Measurements from ENCODE around the gene SLC16A5.
A peak's percentile ranks its signal among the peaks of the same experiment; 100 is the strongest.
"Not testable (repeated sequence)": the region's sequence is repeated elsewhere in the genome, so short reads cannot be mapped to it uniquely, and the experiment has no call there.

SLC16A5 gene

DNA sequence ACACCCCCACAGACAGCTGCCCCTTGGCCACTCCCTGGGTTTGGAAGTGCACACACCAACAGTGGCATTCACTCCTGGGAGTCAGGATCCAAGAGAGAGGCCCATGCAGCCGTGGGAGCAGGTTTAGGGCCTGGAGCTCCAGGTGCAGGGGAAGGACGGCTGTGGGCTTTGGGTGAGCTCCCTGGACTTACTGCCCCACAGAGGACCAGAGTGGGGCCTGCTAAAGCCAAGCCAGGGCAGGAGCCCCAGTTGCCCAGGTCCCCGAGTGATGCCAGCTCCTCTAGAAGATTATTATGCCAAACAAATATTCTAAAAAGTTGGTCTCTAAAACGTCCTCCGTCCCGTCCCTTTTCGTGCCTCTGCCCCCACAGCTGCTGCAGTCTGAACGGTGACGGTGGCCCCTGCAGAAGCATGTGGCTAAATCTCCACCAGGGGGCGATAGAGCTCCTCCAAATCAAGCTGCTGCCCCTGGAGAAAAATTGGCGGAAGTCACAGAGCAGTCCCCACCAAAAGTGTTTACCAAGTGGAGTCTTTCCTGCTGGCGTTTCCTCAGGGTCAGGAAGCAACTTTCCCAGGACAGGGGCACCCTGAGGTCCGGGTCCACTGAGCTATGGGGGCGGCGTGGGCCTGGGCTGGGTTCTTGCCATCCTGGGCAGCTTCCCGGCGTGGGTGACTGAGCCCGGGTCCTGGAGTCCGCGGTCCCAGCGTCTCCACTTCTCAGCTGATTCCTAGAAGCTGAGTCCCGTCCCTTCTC, 26.2 kb downstream of the SLC16A5 start:
- peak; percentile 54 for DNase-seq

- no peak for DNase-seq
Observed at GRCh38 chr17:75114552-75115314, 27.0 kb downstream of the SLC16A5 start.

- DNase-seq, result no peak
Observed at GRCh38 chr17:75115555-75115954, 27.8 kb downstream of the SLC16A5 start.

DNA sequence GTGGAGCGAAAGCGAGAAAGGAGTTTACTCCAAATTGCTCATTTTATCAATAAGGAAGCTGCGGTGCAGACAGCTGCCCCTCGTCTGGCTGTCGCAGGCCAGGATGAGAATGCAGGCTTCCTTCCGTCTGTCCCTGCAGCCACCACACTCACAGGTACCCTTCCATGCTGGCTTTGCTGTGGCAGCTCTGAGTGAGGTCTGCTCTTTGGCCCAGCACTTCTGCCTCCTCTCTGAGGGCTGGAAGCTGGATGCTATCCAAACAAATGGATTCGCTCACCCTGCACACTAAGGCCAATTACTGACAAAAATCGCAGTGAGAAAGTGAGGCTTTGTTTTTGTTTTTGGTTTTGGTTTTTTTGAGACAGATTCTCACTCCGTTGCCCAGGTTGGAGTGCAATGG, 29.0 kb downstream of the SLC16A5 start:
- DNase-seq, result no peak

GRCh38 chr17:75118307-75118706, 30.6 kb downstream of the SLC16A5 start:
- no peak for DNase-seq

DNA sequence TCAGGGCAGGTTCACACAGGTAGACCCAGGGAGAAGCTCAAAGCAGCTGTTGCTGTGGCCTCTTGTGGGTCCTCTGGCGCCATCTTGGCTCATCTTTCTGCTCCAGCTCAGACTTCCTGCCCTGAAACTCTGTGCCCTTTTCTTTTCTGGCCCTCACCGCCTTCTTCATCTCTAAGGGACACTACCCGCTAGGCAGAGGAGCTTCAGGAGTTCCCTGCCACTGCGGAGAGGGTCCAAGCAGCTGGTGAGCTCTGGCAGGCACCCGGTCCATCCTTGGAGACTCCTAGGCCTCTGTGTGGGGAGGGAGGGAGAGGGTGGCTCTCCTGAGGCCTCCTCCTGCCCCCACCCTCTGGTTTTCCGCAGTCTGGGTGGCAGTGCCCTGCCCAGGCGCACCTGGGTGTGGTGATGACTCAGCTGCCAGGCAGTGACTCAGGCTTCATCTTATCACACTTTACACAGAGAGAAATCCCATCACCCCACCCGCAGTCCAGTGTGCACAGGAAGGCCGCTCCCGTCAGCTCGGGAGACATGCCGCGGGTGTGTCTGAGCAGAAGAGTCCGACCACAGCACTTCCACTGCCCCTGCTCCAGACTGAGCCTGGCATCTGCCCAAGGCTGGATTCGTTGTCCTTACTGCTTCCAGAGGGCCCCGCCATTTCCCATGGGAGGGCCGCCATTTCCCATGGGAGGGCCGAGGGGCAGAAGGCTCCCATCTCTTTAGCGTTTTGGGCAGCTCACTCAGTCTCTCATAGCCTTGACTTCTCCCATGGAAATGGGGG, 36.5 kb downstream of the SLC16A5 start:
- peak; percentile 40 for DNase-seq

DNA sequence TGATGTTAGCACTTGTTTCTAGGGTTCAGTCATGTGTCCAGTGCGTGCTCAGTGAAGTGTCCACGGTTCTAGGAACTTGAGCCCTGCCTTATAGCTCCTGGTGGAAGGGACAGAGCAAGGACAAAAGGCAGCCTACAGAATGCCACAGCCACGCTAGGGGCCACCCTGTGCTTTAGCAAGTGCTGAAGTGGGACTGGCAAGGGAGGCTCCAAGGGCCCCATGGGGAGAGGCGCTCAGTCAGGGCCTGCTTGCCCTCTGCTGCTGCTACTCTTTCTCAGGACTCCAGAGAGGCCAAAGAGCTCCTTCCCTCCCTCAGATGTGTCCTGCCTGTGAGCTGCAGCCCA, 37.0 kb downstream of the SLC16A5 start:
- DNase-seq, result no peak

DNA sequence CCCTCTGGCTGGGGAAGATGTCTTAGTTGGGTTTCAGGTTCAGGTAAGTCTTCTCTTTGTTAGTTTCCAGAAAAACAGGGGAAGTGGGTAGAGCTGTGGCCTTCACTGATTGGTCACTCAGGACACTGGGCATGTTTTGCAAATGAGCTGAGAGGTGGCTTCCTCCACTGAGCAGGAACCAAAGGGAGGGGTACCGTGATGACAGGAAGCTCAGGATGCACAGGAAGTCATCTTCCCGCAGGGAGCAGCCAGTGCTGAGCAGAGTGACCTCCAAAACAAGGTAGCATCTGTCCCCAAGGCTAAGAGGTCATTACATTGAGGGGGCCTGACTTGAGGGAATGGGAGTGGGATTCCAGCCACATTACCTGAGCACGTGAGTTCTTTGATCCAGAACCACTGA, 38.2 kb downstream of the SLC16A5 start:
- no peak for DNase-seq

- no peak for DNase-seq
Observed at GRCh38 chr17:75126954-75127353, 39.2 kb downstream of the SLC16A5 start.

DNA sequence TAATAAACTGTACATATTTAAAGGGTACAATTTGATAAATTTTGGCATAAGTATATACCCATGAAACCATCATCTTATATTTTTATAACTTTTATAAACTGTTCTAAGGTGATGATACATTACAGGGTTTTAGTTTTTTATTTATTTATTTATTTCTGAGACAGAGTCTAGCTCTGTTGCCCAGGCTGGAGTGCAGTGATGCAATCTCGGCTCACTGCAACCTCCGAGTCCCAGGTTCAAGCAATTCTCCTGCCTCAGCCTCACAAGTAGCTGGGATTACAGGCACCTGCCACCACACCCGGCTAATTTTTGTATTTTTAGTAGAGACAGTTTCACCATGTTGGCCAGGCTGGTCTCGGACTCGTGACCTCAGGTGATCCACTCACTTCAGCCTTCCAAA, 40.2 kb downstream of the SLC16A5 start:
- not testable (repeated sequence) for DNase-seq

GRCh38 chr17:75128694-75129505, 41.1 kb downstream of the SLC16A5 start:
- DNase-seq, result no peak

GRCh38 chr17:75129576-75129975, 41.8 kb downstream of the SLC16A5 start:
- DNase-seq, result no peak

- DNase-seq, result no peak
Observed at GRCh38 chr17:75130059-75130631, 42.4 kb downstream of the SLC16A5 start.

DNA sequence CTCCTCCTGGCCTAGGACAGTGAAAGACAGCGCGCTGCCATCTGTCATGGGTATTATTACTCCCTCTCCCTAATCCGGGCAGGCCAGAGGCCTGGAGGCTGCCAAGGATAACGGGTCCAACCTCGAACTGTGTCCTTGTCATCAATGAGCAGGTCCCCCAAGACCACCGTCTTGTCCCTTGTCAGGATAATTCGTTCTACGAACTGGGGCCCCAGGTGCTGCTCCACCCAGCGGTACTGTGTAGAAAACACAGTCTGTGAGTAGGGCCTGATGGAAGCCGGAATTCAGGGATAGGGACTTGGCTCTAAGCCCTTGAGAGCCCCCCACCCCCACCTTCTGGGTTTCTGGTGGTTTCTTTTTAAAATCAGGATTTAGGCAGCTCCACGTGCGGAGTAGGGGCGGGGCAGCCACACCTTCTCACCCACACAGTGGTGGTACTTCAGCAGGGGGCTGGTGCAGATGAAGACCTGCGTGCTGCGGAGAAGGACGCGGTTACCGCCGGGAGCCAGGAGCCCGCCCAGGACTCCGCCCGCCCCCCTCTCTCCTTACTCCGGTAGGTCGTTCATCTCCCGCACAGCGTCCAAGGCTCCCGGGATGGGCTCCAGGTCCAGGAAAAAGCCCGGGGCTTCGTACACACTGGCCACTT, 43.0 kb downstream of the SLC16A5 start:
- DNase-seq, result no peak

GRCh38 chr17:75131278-75132017, 43.7 kb downstream of the SLC16A5 start, which contains the start of gene NT5C:
Gene NT5C, minus strand, starts transcription at chr17:75131742. Its CDS starts 35 bp downstream, at chr17:75131707.
- no peak for DNase-seq

DNA sequence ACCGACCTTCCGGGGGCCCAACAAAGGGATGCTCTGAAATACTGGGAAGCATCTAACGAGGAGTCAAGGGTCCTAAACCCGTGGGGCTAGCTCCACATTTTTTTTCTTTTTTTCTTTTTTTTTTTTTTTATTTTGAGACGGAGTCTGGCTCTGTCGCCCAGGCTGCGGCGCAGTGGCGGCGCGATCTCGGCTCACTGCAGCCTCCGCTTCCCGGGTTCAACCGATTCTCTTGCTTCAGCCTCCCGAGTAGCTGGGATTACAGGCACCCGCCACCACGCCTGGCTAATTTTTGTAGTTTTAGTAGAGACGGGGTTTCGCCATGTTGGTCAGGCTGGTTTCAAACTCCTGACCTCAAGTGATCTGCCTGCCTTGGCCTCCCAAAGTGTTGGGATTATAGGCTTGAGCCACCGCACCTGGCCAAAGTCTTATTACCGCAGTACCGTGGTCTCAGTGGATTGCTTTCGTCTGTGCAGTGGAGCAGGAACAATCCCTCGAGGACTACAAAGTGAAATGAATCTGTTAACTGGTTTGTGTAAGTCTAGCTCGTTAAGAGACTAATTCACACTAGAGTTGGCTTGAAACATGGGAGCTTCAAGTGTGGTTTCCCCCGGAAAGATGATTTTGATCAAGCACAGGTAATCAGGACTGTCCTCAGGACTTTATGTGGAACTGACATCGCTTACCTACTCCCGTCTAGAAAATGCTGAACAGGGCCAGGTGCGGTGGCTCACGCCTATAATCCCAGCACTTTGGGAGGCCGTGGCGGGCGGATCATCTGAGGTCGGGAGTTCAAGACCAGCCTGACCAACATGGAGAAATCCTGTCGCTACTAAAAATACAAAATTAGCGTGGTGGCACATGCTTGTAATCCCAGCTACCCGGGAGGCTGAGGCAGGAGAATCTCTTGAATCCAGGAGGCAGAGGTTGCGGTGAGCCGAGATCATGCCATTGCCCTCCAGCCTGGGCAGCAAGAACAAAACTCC, 44.6 kb downstream of the SLC16A5 start:
- not testable (repeated sequence) for DNase-seq

- DNase-seq, result no peak
Observed at GRCh38 chr17:75133001-75133400, 45.2 kb downstream of the SLC16A5 start.

- not testable (repeated sequence) for DNase-seq
Observed at GRCh38 chr17:75133607-75134347, 46.0 kb downstream of the SLC16A5 start.

GRCh38 chr17:75135452-75135851, 47.7 kb downstream of the SLC16A5 start:
- DNase-seq, result no peak
